Heart right ventricle (tissue), 16 donors: Measurements from ENCODE around the gene R3HDM2. TPM values are rescaled to one million over a fixed set of nuclear protein-coding genes. Genes with fewer than 3 reads are reported as not detected.
A peak's percentile ranks its signal among the peaks of the same experiment; 100 is the strongest.
"Not testable (repeated sequence)": the region's sequence is repeated elsewhere in the genome, so short reads cannot be mapped to it uniquely, and the experiment has no call there.

Experiments
- ATAC-seq, 8 donors: fragments of 200-7000 bp; cut with Tn5 transposase; one replicate each; pipeline ENCODE4 v1.9.1; 2020; ENCODE audit warnings: mild to moderate bottlenecking in 8 of 8, moderate library complexity in 8 of 8, moderate number of reproducible peaks in 1 of 8
- DNase-seq, 2 donors: peaks; one replicate each; pipeline ENCODE4 v3.0.0-alpha.2; 2020
- H3K27ac ChIP-seq, 10 donors: fragments of 200-600 bp; sonication (generic) in 2 of 10; one replicate each; pipeline versions ENCODE4 v1.5.0 to v1.8.0; 2020 to 2022; ENCODE audit warnings: mild to moderate bottlenecking in 3 of 10
- H3K27me3 ChIP-seq, 7 donors: fragments of 200-600 bp; one replicate each; pipeline ENCODE4 v1.8.0; 2021 to 2022; ENCODE audit warnings: mild to moderate bottlenecking in 2 of 7
- H3K36me3 ChIP-seq, 9 donors: fragments of 200-600 bp; sonication (generic) in 1 of 9; one replicate each; pipeline versions ENCODE4 v1.5.0 to v1.8.0; 2020 to 2022; ENCODE audit warnings: mild to moderate bottlenecking in 2 of 9
- H3K4me1 ChIP-seq, 9 donors: fragments of 200-600 bp; sonication (generic) in 1 of 9; one replicate each; pipeline versions ENCODE4 v1.5.0 to v1.8.0; 2020 to 2022; ENCODE audit warnings: mild to moderate bottlenecking in 4 of 9
- H3K4me3 ChIP-seq, 10 donors: fragments of 200-600 bp; sonication (generic) in 2 of 10; one replicate each; pipeline versions ENCODE4 v1.5.0 to v1.8.0; 2020 to 2022; ENCODE audit warnings: mild to moderate bottlenecking in 7 of 10, moderate library complexity in 2 of 10
- H3K9me3 ChIP-seq, 11 donors: fragments of 200-600 bp in 10 of 11; sonication (generic) in 2 of 11; one replicate each; pipeline versions ENCODE4 v1.5.0 to v1.8.0; 2013 to 2022; ENCODE audit warnings: mild to moderate bottlenecking in 2 of 11, control low read depth in 1 of 11, moderate library complexity in 1 of 11
- WGBS, 2 donors: extraction: QIAGEN DNeasy Blood & Tissue Kit; methylation state at CpG; one replicate each; pipeline ENCODE4 v1.1.7; 2013; ENCODE audit warnings: inconsistent platforms in 1 of 2; 5-methylcytosine and 5-hydroxymethylcytosine counted together
- intact Hi-C, 10 donors: fragments of 100-400 bp; cut with DNase I; formaldehyde crosslinking; loops; one replicate each; pipeline versions ENCODE4 v1.11.1 to v1.14.2; 2022
- polyA plus RNA-seq, 2 donors: library from polyadenylated mRNA; stranded (reverse); fragments of 200-250 nt; gene quantifications; one replicate each; pipeline ENCODE4 v1.2.3, GENCODE V29; 2013
- total RNA-seq, 10 donors: library from RNA; stranded (reverse); fragmentation: NEBNext Ultra II Directional in 3 of 10; extraction: Animal tissue kit (Norgen Biotek cat#: 25700) in 3 of 10; gene quantifications; one replicate each; pipeline versions ENCODE4 v1.2.1 to v1.2.4, GENCODE V29; 2021 to 2023
- TF ChIP-seq, protein P1 (sequence below), 9 donors: fragments of 200-600 bp; sonication (generic) in 2 of 9; IDR thresholded peaks; one replicate each; pipeline versions ENCODE4 v1.5.0 to v1.8.0; 2021 to 2022; ENCODE audit warnings: antibody characterized with exemption in 9 of 9, mild to moderate bottlenecking in 5 of 9, moderate library complexity in 1 of 9
- donor health status: Arrhythmogenic right ventricular cardiomyopathy.
- donor health status: ischemic (EF 13 %, LVEDD 7.1; RV severe dilation, severe dysfunction).
- donor health status: healthy with polysubstance abuse.
- donor health status: DM: no; HTN: yes; CAD: no.
- donor health status: DM: no; HTN: no; CAD: no.
- donor health status: ischemic (EF 25% LVEDD 6.9; RV normal size, moderate dysfunction).
- donor health status: ischemic (EF 25% LVEDD 5.7; RV mildly dilated, moderate dysfunction).
- donor health status: healthy.
- donor health status: DM: yes; HTN: yes; CAD: no.
- donor health status: Ischemic cardiomyopathy.
- donor health status: ischemic (EF 35%, LVEDD 5.7; RV mildly dilated, moderate dysfunction).
- donor health status: nonischemic (EF 11% LVEDD 7.7; RV severe dilation, severe dysfunction).
- donor health status: DM: yes; HTN: yes; CAD: no.
- donor health status: PGD.
- donor health status: ischemic (EF 29% LVEDD 5.4; RV normal size, mild dysfunction).
- donor health status: nonischemic (EF 23%, LVEDD 6.1; RV moderate dilation, normal function).

The R3HDM2 gene
- total and polyA plus RNA-seq, 12 donors: 15.5 to 107 (median 73.9) TPM

DNA sequence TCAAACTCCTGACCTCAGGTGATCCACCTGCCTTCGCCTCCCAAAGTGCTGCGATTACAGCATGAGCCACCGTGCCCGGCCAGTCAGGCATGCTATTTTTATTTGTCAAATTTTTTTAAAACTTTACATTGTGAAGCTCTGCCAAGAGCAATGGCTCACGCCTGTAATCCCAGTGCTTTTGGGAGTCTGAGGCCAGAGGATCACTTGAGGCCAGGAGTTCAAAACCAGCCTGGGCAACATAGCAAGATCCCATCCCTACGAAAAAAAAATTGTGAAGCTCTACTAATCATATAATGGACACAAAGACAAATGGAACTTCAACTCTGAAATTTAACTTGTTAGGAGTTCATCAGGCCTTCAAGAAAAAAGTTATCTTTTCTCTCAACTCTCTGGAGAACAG lies 1.9 kb downstream of the R3HDM2 start:
- intact Hi-C loops: no loop called here
- Histone ChIP-seq H3K36me3 (peaks cover 0 to 17% (median 0%) of the 10 kb centered on the region in 9 donors), H3K27me3 (no peaks in the 10 kb centered on the region), H3K9me3 (no peaks in the 10 kb centered on the region), H3K27ac (peak overlapping the region in 7 of 10 donors; percentile 90 to 98 (median 93)), H3K4me3 (peak overlapping the region in 2 of 10 donors; percentile 63 to 70), H3K4me1 (peaks cover 0 to 24% (median 15%) of the 10 kb centered on the region in 9 donors)
- ATAC-seq: no peak
- DNase-seq: no peak
- TF ChIP-seq, protein P1, sequence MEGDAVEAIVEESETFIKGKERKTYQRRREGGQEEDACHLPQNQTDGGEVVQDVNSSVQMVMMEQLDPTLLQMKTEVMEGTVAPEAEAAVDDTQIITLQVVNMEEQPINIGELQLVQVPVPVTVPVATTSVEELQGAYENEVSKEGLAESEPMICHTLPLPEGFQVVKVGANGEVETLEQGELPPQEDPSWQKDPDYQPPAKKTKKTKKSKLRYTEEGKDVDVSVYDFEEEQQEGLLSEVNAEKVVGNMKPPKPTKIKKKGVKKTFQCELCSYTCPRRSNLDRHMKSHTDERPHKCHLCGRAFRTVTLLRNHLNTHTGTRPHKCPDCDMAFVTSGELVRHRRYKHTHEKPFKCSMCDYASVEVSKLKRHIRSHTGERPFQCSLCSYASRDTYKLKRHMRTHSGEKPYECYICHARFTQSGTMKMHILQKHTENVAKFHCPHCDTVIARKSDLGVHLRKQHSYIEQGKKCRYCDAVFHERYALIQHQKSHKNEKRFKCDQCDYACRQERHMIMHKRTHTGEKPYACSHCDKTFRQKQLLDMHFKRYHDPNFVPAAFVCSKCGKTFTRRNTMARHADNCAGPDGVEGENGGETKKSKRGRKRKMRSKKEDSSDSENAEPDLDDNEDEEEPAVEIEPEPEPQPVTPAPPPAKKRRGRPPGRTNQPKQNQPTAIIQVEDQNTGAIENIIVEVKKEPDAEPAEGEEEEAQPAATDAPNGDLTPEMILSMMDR (IDR thresholded peaks at IDR 0.05): no peak
- 69 to 84% methylated on average over 6 of the region's 6 CpGs for WGBS, 2 donors

DNA sequence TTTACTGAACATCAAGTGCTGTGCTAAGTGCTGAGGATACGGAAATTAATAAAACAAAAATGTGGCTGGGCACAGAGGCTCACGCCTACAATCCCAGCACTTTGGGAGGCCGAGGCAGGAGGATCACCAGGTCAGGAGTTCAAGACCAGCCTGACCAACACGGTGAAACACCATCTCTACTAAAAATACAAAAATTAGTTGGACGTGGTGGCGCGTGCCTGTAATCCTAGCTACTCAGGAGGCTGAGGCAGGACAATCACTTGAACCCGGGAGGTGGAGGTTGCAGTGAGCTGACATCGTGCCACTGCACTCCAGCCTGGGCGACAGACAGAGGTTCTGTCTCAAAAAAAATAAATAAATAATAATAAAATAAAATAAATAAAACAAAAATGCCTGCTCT lies 3.9 kb downstream of the R3HDM2 start:
- 97 to 99% methylated on average over 10 of the region's 10 CpGs for WGBS, 2 donors
- H3K27me3 ChIP-seq, H3K27ac ChIP-seq, H3K4me3 ChIP-seq, ATAC-seq, H3K9me3 ChIP-seq, DNase-seq, intact Hi-C loops: not testable (repeated sequence)
- Histone ChIP-seq H3K36me3 (peaks cover 0 to 37% (median 9%) of the 10 kb centered on the region in 9 donors), H3K4me1 (peaks cover 0 to 24% (median 15%) of the 10 kb centered on the region in 9 donors)

DNA sequence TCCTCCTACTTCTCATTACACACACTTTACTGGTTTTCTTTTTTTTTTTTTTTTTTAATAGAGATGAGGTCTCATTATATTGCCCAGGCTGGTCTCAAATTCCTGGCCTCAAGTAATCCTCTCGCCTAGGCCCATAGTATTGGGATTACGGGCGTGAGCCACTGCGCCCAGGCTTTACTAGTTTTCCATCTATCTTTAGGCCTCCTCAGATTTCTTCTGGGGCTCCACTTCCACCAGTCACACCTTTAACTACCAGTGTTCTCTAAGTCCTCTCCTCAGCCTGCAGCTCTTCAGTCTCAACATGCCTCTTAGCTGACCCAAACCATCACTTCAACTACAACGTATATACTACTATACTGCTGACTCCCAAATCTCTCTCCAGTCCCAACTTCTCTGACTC lies 10.4 kb downstream of the R3HDM2 start:
- Histone ChIP-seq H3K4me1 (peaks cover 0 to 28% (median 11%) of the 10 kb centered on the region in 9 donors), H3K36me3 (peaks cover 0 to 45% (median 9%) of the 10 kb centered on the region in 9 donors), H3K4me3 (no peak overlapping the region), H3K27ac (no peak overlapping the region), H3K27me3 (no peaks in the 10 kb centered on the region), H3K9me3 (no peaks in the 10 kb centered on the region)
- 94 to 98% methylated on average over 5 of the region's 5 CpGs for WGBS, 2 donors
- DNase-seq (no peak), ATAC-seq (no peak)
- TF ChIP-seq, protein P1 (IDR thresholded peaks at IDR 0.05): no peak
- intact Hi-C loops: no loop called here

DNA sequence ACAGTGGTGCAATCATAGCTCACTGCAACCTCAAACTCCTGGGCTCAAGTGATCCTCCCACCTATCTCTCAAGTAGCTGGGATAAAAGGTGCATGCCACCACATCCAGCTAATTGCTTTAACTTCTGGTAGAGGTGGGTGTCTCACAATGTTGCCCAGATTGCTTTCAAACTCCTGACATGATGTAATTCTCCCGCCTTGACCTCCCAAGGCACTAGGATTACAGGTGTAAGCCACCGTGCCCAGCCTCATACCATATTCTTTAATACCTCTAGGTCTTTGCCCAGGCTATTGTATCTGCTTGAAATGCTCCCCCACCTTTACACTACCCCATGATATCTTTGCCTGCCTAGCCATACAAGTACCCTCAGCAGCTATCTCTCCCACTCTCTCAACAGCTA lies 11.3 kb downstream of the R3HDM2 start:
- intact Hi-C loops: loop anchor here in 2 of 10 donors (5.0 to 10.0 kb wide), 2 partner anchors 75 to 118 kb away; no protein-coding TSS in a partner anchor
- no peak overlapping the region for H3K27ac ChIP-seq
- no peak overlapping the region for H3K4me3 ChIP-seq
- TF ChIP-seq, protein P1 (IDR thresholded peaks at IDR 0.05): no peak
- WGBS, 2 donors: 96 to 97% methylated on average over 2 of the region's 2 CpGs
- no peak for DNase-seq
- peaks cover 0 to 40% (median 9%) of the 10 kb centered on the region in 9 donors for H3K36me3 ChIP-seq
- H3K9me3 ChIP-seq: no peaks in the 10 kb centered on the region
- no peaks in the 10 kb centered on the region for H3K27me3 ChIP-seq
- ATAC-seq: no peak
- peaks cover 0 to 37% (median 13%) of the 10 kb centered on the region in 9 donors for H3K4me1 ChIP-seq

DNA sequence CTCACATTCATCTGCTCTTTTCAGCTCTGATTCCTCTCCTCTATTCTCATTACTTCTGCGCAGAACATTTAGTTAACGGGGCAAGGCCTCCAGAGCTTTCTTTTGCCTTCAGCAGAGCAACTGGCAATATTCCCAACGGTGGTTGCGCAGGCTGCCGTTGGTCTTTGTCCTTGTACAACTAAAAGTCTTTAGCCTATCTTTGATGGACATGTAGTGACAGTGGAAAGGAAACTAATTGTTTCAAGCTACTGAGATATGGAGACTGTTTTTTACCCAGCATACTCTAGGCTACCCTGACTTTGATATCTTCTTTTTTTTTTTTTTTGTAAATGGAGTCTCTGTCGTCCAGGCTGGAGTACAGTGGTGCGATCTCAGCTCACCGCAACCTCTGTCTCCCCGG lies 12.6 kb downstream of the R3HDM2 start:
- Histone ChIP-seq H3K4me3 (no peak overlapping the region), H3K9me3 (no peaks in the 10 kb centered on the region), H3K27ac (peak overlapping the region in 8 of 10 donors; percentile 6 to 54 (median 41)), H3K4me1 (peaks cover 0 to 37% (median 13%) of the 10 kb centered on the region in 9 donors), H3K36me3 (peaks cover 0 to 29% (median 9%) of the 10 kb centered on the region in 9 donors), H3K27me3 (no peaks in the 10 kb centered on the region)
- peak in 1 of 2 donors; percentile 21 for DNase-seq
- peak in 6 of 8 donors; percentile 45 to 91 (median 78) for ATAC-seq
- WGBS, 2 donors: 65 to 67% methylated on average over 9 of the region's 9 CpGs
- TF ChIP-seq, protein P1 (IDR thresholded peaks at IDR 0.05): no peak
- intact Hi-C loops: loop anchor here in 2 of 10 donors (5.0 to 10.0 kb wide), 2 partner anchors 73 to 119 kb away; no protein-coding TSS in a partner anchor
